SHP77 (cell line): Measurements from ENCODE around the gene KIF3A.

Experiments used
- DNase-seq, 2 experiments: peaks; one replicate each; lab custom pipeline; 2025; lab: John Stamatoyannopoulos, UW

KIF3A gene

GRCh38 chr5:132736853-132737833 lies at the start of gene KIF3A:
Gene KIF3A (minus strand): TSS chr5:132737546. CDS start chr5:132737419, 127 bp downstream.
- peak; percentile 94 to 99 for DNase-seq

GRCh38 chr5:132787076-132787475 lies 49.7 kb upstream of the KIF3A start:
- no peak for DNase-seq

- no peak for DNase-seq
Observed at GRCh38 chr5:132785864-132786263, 48.5 kb upstream of the KIF3A start.

GRCh38 chr5:132785365-132785764 lies 48.0 kb upstream of the KIF3A start:
- no peak for DNase-seq

GRCh38 chr5:132782101-132782500 lies 44.8 kb upstream of the KIF3A start:
- no peak for DNase-seq

- no peak for DNase-seq
Observed at GRCh38 chr5:132781029-132781428, 43.7 kb upstream of the KIF3A start.

GRCh38 chr5:132780577-132780976 lies 43.2 kb upstream of the KIF3A start:
- no peak for DNase-seq

- no peak for DNase-seq
Observed at GRCh38 chr5:132779961-132780360, 42.6 kb upstream of the KIF3A start.

- no peak for DNase-seq
Observed at GRCh38 chr5:132778856-132779255, 41.5 kb upstream of the KIF3A start.

GRCh38 chr5:132778129-132778528 lies 40.8 kb upstream of the KIF3A start:
- no peak for DNase-seq

- peak in 1 of 2 experiments; percentile 23 for DNase-seq
Observed at GRCh38 chr5:132777209-132778069, 40.1 kb upstream of the KIF3A start, which contains the start of gene SEPTIN8. Gene SEPTIN8 (minus strand): TSS chr5:132777239. CDS start chr5:132777137, 102 bp downstream.

- no peak for DNase-seq
Observed at GRCh38 chr5:132776938-132777208, 39.5 kb upstream of the KIF3A start.

- DNase-seq = peak in 1 of 2 experiments; percentile 29
Observed at GRCh38 chr5:132776131-132776937, 39.0 kb upstream of the KIF3A start.

GRCh38 chr5:132775476-132775961 lies 38.2 kb upstream of the KIF3A start:
- no peak for DNase-seq

GRCh38 chr5:132774896-132775295 lies 37.5 kb upstream of the KIF3A start:
- no peak for DNase-seq

- no peak for DNase-seq
Observed at GRCh38 chr5:132774406-132774805, 37.1 kb upstream of the KIF3A start.

GRCh38 chr5:132773601-132774355 lies 36.4 kb upstream of the KIF3A start:
- no peak for DNase-seq

- no peak for DNase-seq
Observed at GRCh38 chr5:132773114-132773513, 35.8 kb upstream of the KIF3A start.

- no peak for DNase-seq
Observed at GRCh38 chr5:132772291-132773070, 35.1 kb upstream of the KIF3A start.

- DNase-seq = no peak
Observed at GRCh38 chr5:132771503-132771998, 34.2 kb upstream of the KIF3A start.
